Loucy (cell line): ENCODE results near the gene DIP2B.

Source experiments
- CTCF ChIP-seq: fragments of 200-600 bp; sonication (generic); conservative IDR thresholded peaks from 2 replicates; pipeline ENCODE4 v1.5.1; 2014; ENCODE audit warnings: mild to moderate bottlenecking, antibody characterized with exemption, low read length
- EZH2phosphoT487 ChIP-seq: fragments of 200-600 bp; IDR thresholded peaks from 2 replicates; pipeline ENCODE4 v1.6.1; 2018; ENCODE audit warnings: antibody characterized with exemption, mild to moderate bottlenecking, moderate library complexity, borderline replicate concordance

GRCh38 chr12:50784501-50784900 lies 279.7 kb downstream of the DIP2B start:
- TF ChIP-seq CTCF: no peak
- no peak for TF ChIP-seq EZH2phosphoT487
